GM12892 (cell line): ENCODE measurements around the gene GHR.

Experiments
- POLR2A ChIP-seq: IDR thresholded peaks from 2 replicates; pipeline ENCODE4 v1.6.1; 2011; ENCODE audit warnings: low read depth, low read length, control low read depth
- TAF1 ChIP-seq: IDR thresholded peaks from 2 replicates; pipeline ENCODE4 v1.6.1; 2011; ENCODE audit warnings: low read depth, mild to moderate bottlenecking, control low read depth, low read length, borderline replicate concordance

DNA sequence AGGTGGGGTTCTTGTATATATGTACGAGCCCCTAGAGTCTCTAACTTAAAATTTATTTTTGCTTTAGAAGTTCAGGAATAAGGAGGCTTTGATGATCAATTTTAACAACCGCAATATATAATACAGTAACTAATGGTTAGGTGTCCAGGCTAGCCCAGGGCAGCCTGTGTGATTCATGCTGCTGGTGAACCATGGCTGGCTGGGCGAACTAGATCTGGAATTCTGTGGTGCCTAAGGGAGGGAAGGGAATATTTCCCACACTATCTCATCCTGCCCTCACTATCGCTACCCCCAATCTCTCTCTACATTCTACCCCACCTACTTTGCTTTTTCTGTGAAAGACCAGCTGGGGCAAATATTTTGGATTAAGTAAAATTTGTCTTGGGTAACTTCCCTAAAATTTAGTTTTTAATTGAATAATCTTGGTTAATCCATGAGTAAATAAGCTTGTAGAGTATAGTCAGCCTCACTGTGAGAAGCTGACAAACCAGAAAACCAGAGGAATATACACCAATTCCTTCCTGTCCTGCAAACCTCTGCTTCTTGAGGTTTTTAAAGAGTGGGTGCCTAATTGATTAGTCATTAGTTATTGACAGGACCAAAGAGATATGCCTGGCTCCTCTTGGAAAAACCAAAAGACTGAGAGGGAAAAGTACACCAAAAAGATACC, 218.2 kb downstream of the GHR start:
- TF ChIP-seq POLR2A (no peak), TAF1 (no peak)
